SKM-1 (cell line): ENCODE measurements around the gene PIGZ.
"Not testable (repeated sequence)": the region's sequence is repeated elsewhere in the genome, so short reads cannot be mapped to it uniquely, and the experiment has no call there.

Source experiments
- DNase-seq: peaks from one replicate; lab custom pipeline; 2025; ENCODE audit not compliant: unreplicated experiment; lab: John Stamatoyannopoulos, UW

Gene PIGZ

DNA sequence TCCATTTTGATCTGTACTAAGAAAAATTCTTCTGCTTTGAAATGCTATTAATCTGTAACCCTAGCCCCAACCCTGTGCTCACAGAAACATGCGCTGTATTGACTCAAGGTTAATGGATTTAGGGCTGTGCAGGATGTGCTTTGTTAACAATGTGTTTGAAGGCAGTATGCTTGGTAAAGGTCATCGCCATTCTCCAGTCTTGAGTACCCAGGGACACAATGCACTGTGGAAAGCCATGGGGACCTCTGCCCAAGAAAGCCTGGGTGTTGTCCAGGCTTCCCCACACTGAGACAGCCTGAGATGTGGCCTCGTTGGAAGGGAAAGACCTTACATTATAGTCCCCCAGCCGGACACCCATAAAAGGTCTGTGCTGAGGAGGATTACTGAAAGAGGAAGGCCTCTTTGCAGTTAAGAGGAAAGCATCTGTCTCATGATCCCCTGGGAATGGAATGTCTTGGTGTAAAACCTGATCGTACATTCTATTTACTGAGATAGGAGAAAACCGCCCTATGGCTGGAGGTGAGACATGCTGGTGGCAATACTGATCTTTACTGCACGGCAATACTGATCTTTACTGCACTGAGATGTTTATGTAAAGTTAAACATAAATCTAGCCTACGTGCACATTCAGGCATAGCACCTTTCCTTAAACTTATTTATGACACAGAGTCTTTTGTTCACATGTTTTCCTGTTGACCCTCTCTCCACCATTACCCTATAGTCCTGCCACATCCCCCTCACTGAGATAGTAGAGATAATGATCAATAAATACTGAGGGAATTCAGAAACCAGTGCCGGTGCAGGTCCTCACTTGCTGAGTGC lies 6.3 kb downstream of the PIGZ start:
- no peak for DNase-seq

DNA sequence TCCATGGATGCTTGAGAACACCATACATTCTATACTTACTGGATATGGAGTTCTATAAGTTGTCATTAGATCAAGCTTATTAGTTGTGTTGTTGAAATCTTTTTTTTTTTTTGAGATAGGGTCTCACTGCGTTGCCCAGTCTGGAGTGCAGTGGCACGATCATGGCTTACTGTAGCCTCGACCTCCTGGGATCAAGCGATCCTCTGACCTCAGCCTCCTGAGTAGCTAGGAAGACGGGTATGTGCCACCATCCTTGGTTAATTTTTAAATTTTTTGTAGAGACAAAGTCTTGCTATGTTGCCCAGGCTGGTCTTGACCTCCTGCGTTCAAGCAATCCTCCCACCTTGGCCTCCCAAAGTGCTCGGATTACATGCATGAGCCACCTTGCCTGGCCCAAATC lies 13.8 kb downstream of the PIGZ start:
- DNase-seq: no peak

DNA sequence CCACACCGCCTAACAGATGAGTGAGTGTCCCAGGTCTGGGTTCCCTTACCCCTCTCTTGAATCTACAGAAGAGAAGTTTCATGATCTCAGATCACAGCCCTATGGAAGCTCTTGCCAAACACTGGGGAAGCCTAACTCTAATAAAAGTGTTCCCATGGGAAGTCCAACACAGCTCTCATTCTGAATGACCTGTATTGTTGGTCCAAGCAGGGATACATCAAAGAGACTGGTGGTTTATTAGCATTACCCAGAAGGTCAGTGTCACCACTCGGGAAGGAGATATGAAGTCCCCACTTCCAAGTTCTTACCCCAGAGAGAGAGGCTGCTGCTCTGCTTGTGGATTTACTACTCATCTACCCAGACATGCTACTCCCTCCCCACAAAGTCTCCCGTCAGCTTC lies 17.3 kb downstream of the PIGZ start:
- DNase-seq: no peak

DNA sequence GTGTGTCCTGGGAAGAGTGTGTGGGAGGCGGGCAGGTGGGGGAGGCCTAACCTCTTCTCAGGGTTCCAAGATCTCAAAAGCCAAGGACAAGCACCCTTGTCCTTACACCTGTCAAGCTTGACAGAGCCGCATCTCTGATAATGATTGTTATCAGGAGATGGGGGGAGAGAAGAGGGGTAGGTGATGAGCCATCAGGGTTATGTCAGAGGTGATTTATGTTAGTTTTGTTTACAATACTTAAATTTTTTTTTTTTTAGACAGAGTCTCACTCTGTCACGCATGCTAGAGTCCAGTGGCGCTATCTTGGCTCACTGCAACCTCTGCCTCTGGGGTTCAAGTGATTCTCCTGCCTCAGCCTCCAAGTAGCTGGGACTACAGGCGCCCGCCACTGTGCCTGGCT lies 18.9 kb downstream of the PIGZ start:
- DNase-seq: no peak

DNA sequence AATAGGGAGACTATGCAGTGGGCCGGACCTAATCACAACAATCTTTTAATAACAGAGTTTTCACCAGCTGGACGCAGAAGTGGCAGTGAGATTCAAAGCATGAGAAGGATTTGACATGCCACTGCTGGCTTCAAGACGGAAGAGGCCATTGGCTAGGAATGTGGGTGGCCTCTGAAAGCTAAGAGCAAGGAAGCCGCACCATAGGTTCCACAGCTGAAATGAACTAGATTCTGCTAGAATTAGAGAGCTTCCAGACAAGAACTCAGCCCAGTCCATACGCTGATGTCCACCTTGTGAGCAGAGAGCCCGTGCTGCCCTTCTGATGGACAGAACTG lies 19.4 kb downstream of the PIGZ start:
- DNase-seq: no peak

DNA sequence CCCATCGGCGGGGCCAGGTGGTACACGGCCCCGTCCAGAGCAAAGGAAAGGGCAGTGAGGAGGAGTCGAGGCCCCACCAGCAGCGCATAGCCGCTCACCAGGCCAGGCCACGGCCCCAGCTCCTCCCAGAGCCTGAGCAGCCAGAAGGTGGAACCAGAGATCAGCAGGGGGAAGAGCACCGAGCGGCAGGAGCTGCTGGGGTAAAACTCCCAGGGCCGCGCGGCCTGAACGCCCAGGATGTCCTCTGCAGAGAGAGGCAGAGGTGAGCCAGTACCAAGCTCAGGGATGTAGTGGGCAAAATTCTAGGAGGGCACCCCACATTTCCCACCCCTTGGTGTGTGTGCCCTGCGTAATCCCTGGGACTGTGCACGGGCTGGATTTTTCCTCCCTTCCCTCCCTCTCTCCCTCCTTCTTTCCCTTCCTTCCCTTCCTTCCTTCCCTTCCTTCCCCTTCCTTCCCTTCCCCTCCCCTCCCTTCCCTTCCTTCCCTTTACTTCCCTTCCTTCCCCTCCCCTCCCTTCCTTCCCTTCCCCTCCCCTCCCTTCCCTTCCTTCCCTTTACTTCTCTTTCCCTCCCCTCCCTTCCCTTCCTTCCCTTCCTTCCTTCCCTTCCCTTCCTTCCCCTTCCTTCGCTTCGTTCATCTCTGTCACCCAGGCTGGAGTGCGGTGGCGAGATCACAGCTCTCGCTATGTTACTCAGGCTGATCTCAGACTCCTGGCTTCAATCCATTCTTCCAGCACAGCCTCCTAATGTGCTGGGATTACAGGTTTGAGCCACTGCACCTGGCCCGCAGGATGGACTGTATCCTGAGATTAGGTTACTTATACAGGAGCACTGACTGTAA lies 20.0 kb downstream of the PIGZ start:
- DNase-seq: no peak

DNA sequence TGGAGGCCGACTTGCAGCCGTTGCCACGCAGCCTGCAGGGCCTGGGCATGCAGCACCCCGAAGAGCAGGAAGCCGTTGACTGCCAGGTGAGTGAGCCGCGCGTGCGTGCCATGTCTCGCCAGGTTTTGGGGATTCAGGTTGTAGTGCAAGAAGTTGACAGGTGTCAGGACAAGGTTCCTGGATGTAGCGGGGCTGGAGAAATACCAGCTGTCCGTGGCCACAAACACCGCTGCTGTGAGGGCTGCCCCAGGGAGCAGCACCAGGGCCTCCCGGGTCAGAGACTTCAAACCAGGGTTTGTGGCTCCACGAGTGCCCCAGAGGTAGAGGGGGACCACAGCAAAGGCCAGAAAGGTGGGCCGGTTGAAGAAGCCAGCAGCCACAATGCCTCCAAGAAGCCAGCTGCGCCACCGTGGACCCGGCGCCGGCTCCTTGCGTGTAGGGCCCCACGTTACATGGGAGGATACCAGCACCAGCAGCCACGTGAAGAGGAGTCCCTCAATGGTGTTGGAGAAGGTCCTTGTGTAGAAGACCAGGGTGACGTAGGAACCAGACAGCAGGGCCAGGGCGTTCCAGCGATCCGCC lies 20.7 kb downstream of the PIGZ start:
- DNase-seq: no peak

DNA sequence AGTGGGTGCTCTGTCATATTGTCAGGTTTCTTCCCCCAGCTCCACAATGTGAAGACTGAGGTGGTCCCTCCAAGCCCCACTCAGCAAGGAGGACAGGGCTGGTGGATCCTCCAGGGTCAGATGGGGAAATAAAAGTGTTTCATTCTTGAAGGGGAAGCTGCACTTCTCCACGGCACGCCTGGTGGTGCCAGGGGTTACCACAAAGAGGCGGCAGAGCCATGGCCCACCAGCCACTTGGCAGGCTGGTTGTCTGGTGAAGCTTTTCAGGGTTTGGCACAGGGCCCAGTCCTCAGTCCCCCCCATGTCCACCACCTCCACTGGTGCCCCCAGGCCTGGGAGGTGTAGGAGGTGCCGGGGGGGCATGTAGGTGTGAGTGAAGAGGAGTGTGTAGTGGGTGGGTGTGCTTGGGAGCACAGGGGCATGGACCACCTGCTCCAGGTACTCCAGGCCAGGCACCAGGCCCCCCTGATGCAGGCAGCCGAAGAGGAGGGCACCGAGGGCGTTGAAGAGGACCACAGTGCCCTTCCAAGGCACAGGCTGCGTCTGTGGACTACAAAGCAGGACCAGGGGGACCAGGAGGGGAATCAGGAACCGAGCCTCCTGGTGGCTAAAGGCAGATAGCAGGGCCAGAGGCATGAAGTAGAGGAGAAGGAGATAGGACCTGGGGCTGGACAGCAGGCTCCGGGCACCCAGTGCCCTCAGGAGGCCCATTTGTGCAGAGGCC lies 21.3 kb downstream of the PIGZ start:
- DNase-seq: no peak

DNA sequence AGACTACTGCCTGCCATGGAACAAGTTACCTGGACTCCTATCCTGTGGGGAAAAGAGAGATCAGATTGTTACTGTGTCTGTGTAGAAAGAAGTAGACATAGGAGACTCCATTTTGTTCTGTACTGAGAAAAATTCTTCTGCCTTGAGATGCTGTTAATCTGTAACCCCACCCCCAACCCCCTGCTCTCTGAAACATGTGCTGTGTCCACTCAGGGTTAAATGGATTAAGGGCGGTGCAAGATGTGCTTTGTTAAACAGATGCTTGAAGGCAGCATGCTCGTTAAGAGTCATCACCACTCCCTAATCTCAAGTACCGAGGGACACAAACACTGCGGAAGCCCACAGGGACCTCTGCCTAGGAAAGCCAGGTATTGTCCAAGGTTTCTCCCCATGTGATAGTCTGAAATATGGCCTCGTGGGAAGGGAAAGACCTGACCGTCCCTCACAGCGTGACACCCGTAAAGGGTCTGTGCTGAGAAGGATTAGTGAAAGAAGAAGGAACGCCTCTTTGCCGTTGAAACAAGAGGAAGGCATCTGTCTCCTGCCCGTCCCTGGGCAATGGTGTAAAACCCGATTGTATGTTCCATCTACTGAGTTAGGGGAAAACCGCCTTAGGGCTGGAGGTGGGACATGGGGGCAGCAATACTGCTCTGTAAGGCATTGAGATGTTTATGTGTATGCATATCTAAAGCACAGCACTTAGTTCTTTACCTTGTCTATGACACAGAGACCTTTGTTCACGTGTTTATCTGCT lies 24.4 kb downstream of the PIGZ start:
- DNase-seq: not testable (repeated sequence)

DNA sequence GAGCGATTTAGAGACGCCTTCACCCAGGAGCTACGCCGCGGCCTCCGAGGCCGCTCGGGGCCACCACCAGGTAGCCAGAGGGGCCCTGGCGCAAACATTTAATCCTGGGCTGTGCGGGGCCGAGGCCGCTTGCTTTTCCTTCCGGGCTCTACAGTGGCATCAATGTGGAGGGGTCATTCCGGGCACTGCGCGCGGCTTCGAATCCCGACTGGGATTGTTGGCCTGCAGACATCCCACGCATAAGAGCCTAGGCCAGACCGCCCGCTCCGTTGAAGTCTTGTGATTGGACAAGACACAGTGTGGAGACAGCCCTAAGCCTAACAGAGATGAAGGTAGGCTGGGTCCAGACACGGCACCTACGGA lies 25.7 kb downstream of the PIGZ start:
- DNase-seq: no peak

DNA sequence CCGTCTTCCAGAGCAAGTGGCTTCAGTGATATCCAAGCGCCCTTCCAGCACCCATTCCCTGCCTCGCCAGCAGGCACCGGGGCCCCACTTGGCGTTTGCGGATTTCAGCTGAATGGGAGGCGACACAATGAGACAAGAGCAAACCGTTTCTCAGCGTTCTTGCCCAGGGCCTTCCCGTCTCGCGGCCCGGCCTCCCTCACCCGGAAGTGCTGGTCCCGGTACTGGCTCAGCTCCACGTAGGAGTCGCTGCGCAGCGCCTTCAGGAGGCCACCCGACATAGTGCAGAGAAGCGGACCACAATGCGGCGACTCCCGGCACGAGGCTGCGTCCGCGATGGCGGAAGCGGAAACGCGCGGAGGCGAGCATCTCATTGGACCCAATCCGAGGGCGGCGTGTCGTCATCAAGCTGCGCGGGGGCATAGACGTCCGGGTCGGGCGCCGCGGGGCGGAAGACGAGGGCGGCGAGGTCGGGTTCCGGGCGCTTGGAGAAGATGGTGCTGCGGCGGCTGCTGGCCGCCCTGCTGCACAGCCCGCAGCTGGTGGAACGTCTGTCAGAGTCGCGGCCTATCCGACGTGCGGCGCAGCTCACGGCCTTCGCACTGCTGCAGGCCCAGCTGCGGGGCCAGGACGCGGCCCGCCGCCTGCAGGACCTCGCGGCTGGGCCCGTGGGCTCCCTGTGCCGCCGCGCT lies 26.3 kb downstream of the PIGZ start, which contains the start of gene NCBP2:
Gene NCBP2, minus strand, starts transcription at position 303 of the 689 bp plus-strand sequence. Its CDS starts 25 bp downstream, at position 278.
- peak; percentile 93 for DNase-seq

DNA sequence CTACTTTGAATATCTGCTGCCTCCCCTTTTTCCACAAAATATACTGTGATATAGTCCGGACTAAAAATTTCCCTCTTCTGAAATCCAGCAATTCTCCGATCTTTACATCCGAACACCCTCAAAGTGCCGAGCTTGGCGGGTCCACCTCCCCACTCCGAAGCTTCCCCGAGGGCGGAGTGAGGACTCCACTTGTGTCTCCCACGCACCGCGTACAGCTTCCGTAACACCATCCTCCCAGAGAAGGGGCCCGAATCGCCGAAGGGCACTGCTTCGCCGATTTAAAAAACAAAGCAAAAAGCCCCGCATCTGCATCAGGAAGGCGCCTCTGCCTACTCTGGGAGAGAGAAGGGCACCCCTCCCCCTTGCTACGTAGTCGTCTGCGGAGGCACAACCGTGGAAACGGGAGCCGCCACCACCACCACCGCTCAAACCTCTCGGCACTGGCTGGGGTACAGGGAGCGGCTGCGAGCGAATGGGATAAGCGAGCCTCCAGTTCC lies 26.9 kb downstream of the PIGZ start:
- DNase-seq: peak; percentile 50

DNA sequence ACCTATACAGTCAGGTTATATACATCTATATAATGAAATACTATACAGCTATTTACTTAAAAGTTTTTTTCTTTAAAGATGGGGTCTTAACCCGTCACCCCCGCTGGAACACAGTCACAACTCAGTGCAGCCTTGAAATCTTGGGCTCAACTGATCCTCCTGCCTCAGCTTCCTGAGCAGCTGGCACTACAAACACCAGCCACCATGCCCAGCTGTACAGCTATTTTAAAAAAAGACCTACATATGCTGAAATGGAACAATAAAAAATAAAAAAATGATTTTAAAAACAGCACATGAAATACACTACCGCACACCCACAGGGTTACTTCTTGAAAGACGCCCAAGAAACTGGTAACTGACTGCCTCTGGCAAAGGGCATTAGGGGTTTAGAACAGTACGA lies 30.1 kb downstream of the PIGZ start:
- DNase-seq: no peak

DNA sequence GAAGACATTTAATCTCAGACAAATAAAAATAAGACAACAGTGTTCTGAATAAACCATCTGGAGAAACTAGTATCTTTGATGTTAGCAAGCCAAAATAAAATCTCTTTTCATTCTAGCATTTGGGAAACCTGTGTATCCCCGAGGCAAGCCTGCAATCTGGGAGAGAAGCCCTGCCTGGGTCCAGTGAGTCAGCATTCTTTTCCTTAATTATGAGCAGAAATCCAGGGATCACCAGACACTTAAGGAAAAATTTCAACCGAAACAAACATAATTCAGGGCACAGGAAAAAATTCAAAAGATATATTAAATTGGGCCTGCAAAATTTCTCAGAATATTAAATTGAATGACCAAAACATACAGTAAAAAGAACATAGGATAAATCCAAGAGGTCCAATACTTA lies 30.5 kb downstream of the PIGZ start:
- no peak for DNase-seq

DNA sequence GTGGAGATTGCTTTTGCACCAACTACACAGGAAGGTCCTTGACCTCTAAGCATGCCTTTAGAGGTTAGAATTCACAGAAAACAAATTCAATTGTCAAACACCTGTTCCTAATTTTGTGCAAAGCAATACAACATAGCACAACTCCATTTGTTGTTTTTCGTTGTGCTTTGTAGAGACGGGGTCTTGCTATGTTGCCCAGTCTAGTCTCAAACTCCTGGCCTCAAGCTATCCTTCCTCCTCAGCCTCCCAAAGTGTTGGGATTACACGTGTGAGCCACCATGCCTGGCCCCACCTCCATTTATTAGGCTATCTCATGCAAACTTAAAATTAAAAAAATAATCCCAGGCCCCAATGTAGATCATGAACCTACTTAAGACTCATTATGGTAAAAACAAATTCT lies 32.3 kb downstream of the PIGZ start:
- DNase-seq: no peak

DNA sequence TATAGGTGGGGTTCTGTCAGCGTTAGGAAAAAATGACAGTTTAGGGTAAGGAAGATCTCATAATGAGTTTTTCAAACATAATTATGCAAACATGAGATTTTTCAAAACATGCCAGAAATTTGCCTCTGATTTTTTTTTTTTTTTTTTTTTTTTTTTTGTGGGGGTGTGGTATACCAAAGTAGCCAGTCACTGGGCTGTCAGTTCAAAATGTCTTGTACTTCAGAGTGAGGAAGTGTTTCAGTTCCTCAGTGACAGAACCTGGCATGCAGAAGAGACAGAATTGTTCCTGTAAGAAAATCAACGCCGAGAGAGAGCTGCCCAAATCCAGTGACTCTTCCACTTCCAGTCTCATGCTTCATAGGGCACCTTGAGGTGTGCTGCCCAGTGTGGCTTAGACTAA lies 36.0 kb downstream of the PIGZ start:
- no peak for DNase-seq

DNA sequence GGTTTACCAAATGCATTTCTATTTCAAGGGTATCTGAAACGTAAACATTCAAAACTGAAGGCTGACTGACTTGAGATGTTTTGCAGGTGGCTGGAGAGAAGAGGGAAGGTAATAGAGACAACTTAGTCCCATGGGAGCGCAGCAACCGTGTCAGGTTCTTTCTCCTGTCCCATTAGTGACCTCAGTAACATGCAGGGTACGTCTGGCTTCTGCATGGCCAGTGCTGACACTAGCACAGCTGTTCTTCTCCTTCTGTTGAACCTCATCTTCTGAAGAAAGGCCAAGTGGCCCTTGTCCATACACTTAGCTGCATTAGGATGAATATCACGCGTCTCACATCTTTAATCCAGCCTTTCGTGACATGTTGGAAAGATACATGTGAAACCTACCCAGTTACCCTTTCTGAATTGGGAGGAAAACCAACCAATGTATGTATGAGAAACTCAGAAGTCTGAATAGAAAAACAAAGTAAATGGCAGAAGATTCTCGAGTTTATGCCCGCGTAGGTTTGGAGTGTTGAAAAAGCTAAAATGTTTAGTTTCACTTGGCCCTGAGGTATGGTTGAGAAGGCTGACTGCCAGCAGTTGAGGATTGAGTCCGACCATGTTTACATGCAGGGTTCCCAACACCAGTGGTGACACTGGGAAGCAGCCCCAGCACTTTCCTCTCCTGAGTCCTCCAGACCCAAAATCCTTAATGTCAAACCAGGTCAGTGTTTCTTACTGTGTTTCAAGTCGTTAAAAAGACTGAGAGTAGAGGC lies 36.6 kb downstream of the PIGZ start:
- DNase-seq: no peak

DNA sequence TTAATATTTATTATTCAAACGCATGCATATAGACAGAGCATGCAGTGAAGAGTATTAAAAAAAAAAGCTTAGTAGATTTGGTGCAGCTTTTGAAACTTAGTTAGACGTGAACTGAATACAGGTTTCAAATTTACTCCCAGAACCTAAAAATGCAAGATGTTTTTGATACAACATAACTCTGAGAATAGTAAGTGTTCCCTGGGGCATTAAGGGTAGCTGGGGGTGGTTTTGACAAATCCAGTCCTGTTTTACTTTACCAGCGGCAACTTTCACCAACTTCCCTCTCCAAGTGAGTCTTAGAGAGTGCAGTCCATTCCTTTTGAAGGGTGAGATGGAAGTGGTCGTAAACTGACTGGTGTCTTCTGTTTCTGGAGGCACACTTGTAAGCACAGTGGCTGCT lies 37.5 kb downstream of the PIGZ start:
- no peak for DNase-seq
